GM19467 (cell line): ENCODE measurements around the gene IQGAP3.

Source experiments
- ATAC-seq: cut with Tn5 transposase; IDR thresholded peaks from one replicate; pipeline ENCODE4 v1.9.1; 2021; ENCODE audit warnings: mild to moderate bottlenecking, moderate library complexity; ENCODE audit not compliant: unreplicated experiment

The IQGAP3 gene

DNA sequence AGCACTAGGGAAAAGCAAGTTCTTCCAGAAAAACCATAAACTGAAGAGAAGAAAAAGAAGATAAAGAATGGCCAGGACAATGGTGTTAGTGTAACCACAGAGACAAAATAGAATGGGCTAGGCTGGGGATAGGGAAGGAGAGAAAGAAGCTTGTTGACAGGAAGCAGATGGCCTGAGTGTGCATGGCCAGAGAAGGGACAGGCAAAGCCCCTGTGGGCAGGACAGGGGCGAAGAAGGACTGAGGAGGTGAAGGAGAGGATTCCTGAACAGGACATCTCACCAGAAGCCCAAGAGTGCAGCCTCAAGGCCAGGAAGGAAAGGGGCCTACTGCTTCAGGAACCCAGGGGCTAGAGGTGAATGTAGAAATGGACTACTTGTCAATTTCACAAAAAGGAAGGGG is 29.3 kb downstream of the IQGAP3 start:
- ATAC-seq, result no peak

DNA sequence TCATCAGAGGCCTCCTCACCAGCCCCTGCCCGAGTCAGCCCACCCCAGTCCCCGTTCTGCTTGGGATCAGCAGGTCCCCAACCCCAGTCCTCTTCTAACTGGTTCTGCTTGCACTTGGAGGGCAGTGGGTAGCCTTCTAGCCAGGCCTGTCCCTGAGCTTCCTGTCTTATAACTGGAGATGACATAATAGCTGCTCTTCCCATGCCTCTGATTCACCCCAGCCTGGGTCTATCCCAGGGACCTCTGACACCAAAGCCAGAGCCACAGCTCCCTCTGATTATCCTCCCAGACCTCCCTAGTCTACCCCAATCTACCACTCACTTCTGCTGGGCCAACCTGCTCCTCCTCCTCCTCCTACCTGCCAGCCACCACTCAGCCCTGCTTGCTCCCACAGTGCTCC is 31.4 kb downstream of the IQGAP3 start:
- ATAC-seq, result no peak

GRCh38 chr1:156539818-156540355 is 32.5 kb downstream of the IQGAP3 start:
- ATAC-seq, result no peak

- no peak for ATAC-seq
These were observed 33.5 kb downstream of the IQGAP3 start for GRCh38 chr1:156538711-156539440.

- no peak for ATAC-seq
These were observed 35.3 kb downstream of the IQGAP3 start for GRCh38 chr1:156537027-156537426.

DNA sequence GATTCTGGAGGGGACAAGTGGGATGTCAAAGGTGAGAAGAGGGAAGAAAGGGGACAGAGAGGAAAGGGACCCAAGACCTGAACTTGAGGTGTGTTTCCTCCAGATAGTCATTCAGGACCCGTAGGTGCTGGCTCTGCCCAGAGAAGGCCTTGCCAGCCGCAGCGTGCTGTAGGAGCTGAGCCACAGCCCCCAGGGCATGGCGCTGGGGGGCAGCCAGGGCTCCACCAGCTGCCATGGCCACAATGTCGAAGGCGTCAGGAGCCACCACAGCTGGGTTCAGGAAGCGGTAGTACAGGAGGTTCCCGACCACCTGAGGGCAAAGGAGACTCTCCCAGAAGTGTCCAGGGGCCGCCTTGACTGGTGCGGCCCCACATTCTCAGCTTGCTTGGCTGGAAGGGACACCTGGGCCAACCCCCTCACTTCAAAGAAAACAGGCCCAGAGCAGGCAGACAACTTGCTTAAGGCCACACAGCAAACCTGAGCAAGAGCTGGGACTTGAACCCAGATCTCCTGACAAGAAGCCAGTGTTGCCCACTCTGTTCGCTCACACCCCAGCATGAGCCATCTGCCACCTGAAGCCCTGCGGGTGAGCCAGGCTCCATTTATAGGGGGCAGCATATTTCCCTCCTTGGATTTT is 37.8 kb downstream of the IQGAP3 start:
- no peak for ATAC-seq

DNA sequence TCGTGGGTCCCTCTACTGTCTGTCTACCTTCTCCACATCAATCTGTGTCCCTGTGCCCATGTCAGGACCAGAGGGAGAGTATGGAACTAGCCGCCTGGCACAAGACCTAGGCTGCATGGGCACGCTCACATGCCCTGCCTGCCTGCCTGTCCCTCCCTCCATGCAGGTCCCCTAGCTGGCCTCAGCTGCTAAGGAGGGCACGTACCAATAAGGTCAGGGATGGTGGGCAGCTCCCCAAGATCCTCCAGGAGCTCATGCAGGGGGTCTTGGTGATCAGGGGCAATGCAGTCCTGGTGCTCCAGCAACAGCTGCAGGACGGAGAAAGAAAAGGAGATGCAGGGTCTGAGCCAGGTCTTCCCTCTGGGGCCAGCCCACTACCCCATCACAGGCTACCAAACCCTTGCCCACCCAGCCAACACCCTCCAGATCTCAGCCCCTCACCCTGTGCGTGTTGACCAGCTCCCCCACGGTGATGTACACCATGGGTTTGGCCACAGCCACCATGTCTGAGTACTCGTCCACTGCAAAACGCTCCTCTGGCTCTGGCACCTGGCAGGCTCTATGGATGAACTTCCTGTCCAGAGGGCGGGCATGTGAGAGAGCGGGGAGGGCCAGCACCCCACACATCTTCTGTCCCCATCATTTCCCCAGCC is 38.7 kb downstream of the IQGAP3 start:
- no peak for ATAC-seq

- no peak for ATAC-seq
These were observed 40.0 kb downstream of the IQGAP3 start for GRCh38 chr1:156532374-156532773.

GRCh38 chr1:156530006-156530405 is 42.4 kb downstream of the IQGAP3 start:
- no peak for ATAC-seq

DNA sequence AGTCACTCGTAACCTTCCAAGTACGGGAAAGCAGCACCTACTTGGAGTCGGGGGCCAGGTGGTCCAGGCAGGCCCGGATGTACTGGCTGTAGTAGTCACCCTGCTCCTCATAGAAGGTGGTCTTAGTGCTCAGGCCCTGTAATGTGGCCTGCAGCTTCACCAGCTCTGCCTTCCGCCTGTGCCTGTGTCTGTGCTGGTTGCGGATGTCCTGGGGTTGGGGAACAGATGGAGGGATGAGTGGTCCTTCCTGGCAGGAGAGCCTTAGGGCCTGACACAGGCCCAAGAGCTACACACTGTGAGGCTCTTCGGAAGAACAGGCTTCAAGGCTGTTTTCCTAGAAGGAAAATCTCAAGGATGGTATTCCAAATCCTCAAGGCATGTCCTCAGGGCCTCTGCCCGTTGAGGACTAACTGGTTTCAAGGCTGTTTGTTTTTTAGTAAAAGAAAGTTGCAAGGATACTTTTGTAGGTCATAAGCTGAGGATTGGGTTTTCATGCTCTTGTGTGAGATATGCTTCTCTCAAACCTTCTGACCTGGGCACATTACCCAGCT is 43.4 kb downstream of the IQGAP3 start:
- no peak for ATAC-seq

GRCh38 chr1:156528231-156528630 is 44.1 kb downstream of the IQGAP3 start:
- no peak for ATAC-seq

DNA sequence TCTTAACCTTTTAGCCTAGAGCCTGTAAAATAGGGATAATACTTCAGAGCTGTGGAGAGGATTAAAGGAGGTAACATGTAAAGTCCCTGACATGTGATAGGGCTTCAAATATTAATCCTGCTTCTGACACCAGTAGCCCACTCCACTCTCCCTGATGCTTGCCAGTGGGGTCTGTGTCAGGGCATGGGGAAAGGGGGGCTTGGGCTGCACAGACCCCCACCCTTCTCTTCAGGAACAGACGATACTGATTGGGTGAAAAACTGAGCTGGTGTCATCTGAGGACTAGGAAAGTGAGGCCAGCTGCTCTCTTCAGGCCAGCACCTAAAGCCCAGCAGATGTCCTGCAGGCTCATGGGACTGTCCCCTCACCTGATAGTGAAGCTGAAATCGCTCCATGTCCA is 44.8 kb downstream of the IQGAP3 start:
- no peak for ATAC-seq

DNA sequence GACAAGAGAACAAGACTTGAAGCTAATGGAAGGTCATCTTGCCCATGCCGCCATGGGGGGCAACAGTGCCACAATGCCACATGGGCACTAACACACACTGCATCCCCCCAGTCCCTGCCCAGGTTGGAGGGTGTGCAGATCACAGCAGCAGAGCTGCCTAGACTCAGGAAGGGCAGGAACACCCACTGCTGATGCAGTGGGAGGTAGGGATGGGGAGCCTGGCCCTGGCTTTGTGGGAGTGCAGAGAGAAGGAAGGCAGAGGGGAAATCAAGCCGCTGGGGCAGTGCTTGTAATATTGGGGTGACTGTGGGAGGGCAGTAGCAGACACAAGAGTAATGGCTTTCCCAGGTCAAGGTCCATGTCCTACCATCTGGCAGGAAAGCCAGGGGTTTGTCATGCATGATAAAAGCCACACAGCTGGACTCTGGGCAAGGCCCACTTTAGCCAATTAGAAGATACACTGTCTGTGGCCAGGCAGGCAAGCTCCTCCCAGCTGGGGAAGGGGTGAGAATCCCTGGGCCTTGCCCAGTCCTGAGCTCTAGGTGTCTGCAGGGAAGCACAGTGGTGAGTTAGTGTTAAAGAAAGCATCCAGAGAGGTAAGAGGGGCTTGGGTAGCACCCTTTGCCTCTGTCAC is 46.4 kb downstream of the IQGAP3 start:
- no peak for ATAC-seq

DNA sequence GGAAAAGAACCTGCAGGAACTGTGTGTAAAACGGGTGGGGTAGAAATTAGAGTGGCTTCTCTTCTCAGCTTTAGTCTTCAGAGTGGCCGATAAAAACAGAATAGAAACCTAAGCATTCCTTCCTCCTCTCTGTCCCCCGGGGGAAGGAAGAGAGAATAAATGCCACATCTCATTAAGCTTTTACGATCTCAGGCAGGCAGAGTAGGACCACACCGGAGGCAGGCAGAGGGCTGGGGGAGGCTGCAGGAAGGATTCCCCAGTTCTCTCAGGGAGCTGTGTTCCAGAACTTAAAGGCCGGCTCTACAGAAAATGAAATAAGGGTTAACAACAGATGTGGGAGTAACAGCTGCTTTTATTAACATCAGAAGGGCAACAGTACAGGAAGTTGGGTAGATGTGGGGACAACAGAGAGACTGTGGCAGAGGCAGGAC is 47.3 kb downstream of the IQGAP3 start:
- no peak for ATAC-seq

GRCh38 chr1:156524481-156524869 is 47.9 kb downstream of the IQGAP3 start:
- no peak for ATAC-seq

- no peak for ATAC-seq
These were observed 48.4 kb downstream of the IQGAP3 start for GRCh38 chr1:156523801-156524480.

- ATAC-seq, result no peak
These were observed 49.9 kb downstream of the IQGAP3 start for GRCh38 chr1:156522443-156522970.

DNA sequence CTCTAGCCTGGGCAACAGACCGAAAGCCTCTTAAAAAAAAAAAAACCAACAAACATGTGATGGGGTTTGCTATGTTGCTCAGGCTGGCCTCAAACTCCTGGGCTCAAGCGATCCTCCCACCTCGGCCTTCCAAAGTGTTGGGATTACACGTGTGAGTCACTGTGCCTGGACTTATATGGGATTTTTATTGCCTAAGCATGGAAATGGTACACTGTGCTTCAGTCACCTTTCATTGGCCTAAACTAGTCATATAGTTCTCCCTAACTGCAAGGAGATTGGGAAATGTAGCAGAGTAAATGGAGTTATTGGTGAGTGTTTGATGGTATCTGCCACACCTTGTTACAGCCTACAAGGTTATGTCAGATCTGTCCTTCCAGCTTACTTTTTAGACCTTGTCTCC is 54.6 kb downstream of the IQGAP3 start:
- no peak for ATAC-seq

DNA sequence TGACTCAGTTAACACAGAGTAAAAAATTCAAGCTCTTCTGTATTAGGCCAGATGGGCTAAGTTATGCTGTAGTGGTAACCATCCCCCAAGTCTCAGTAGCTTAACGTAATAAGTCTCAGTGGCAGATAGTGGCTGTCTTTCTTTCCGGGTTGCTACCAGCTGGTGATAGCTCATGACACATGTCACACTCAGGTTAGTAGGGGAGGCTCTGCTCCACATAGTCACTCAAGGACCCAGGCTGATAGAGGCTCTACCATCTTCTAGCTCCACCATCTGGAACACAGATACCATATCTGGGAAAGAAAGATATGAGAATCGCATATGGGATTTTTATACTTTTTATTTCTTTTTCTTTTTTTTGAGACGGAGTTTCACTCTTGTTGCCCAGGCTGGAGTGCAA is 55.5 kb downstream of the IQGAP3 start:
- no peak for ATAC-seq

GRCh38 chr1:156515956-156516355 is 56.4 kb downstream of the IQGAP3 start:
- ATAC-seq, result no peak
